Measurements from ENCODE around the gene KCNIP2. TPM values are rescaled to one million over a fixed set of nuclear protein-coding genes. Genes with fewer than 3 reads are reported as not detected.

Gene KCNIP2
- total RNA-seq, 1 donor, result 1.4 TPM

DNA sequence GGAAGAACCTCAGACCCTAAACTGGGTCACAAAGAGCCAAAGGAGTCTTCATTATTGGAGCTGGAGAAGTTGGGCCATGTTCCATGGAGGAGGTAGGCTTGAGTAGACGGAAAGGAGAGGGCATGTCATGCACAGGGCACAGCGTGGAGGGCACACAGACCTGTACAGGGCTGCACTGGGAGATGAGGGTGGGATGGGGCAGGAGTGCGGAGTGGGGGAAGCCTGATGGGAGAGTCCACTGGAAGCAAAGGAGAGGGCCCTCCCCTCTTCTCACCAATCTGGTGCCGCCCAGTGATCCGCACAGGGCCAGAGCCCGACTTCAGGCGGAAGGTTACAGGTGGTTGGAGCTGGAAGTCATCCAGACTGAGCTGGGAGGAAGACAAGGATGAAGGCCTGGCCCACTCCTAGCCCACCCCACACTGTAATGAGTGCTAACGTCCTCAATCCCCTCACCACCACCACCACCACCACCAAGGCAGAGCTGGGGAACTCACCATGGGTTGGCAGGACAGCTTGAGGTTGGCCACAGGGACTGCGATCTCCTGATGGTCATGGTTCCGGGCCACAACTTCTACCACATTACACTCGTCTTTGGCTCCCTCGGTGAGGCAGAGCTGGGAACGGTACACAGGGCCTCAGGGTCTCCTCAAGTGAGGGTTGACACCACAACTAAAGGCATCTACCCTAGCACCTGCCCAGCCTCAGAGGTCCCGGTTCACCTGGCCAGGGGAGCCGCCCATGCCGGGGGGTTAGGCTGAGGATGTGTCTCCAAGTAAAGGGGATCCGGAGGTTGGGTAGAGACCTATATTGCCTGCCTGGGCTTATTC, 61.4 kb downstream of the KCNIP2 start:
- H3K27ac ChIP-seq (ENCODE audit: low read depth, low read length), result peak overlapping the region; percentile 78
- H3K4me1 ChIP-seq (ENCODE audit: insufficient read depth, low read length), result peaks cover 30% of the 10 kb centered on the region
- peak overlapping the region; percentile 92 for H3K4me3 ChIP-seq (ENCODE audit: insufficient read depth, low read length)
- H3K9me3 ChIP-seq (ENCODE audit: low read depth, low read length), result no peaks in the 10 kb centered on the region
- TF ChIP-seq CTCF (IDR thresholded peaks at IDR 0.05; ENCODE audit: extremely low read depth, low read depth, low read length), result no peak
- peaks cover 18% of the 10 kb centered on the region for H3K79me2 ChIP-seq (ENCODE audit: insufficient read depth, low read length)
- peak overlapping the region; percentile 98 for H3K4me2 ChIP-seq (ENCODE audit: insufficient read depth, low read length)
- DNase-seq (ENCODE audit: insufficient read length, low spot score, missing footprints), result peak; percentile 84
- H4K20me1 ChIP-seq (ENCODE audit: insufficient read depth, low read length), result peaks cover 27% of the 10 kb centered on the region
- H3K36me3 ChIP-seq (ENCODE audit: insufficient read depth, low read length), result peaks cover 34% of the 10 kb centered on the region
- peaks cover 1% of the 10 kb centered on the region for H3K27me3 ChIP-seq (ENCODE audit: insufficient read depth, low read length)
- peak overlapping the region; percentile 85 for H2AFZ ChIP-seq (ENCODE audit: low read length)

DNA sequence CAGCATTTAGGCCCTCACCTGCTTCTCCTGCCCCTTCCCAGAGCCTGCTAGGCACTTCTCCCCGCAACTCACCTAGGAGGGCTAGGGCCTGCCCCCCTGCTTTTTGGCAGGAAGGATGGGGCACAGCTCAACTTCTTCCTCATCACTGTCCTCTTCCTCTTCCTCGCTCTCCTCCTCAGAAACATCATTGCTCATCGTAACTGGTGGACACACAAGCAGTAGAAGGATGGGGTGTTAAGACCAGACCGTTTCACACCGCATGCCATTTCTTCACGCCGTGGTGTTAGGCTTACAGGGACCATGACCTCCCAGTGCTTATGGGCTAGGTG, 62.0 kb downstream of the KCNIP2 start:
- DNase-seq (ENCODE audit: insufficient read length, low spot score, missing footprints), result peak; percentile 80
- peaks cover 27% of the 10 kb centered on the region for H4K20me1 ChIP-seq (ENCODE audit: insufficient read depth, low read length)
- H3K4me3 ChIP-seq (ENCODE audit: insufficient read depth, low read length), result no peak overlapping the region
- peak overlapping the region; percentile 98 for H3K4me2 ChIP-seq (ENCODE audit: insufficient read depth, low read length)
- no peak overlapping the region for H3K27ac ChIP-seq (ENCODE audit: low read depth, low read length)
- peaks cover 30% of the 10 kb centered on the region for H3K4me1 ChIP-seq (ENCODE audit: insufficient read depth, low read length)
- no peaks in the 10 kb centered on the region for H3K9me3 ChIP-seq (ENCODE audit: low read depth, low read length)
- peaks cover 28% of the 10 kb centered on the region for H3K36me3 ChIP-seq (ENCODE audit: insufficient read depth, low read length)
- peaks cover 17% of the 10 kb centered on the region for H3K79me2 ChIP-seq (ENCODE audit: insufficient read depth, low read length)
- no peak overlapping the region for H2AFZ ChIP-seq (ENCODE audit: low read length)
- H3K27me3 ChIP-seq (ENCODE audit: insufficient read depth, low read length), result peaks cover 7% of the 10 kb centered on the region
- TF ChIP-seq CTCF (IDR thresholded peaks at IDR 0.05; ENCODE audit: extremely low read depth, low read depth, low read length), result no peak

DNA sequence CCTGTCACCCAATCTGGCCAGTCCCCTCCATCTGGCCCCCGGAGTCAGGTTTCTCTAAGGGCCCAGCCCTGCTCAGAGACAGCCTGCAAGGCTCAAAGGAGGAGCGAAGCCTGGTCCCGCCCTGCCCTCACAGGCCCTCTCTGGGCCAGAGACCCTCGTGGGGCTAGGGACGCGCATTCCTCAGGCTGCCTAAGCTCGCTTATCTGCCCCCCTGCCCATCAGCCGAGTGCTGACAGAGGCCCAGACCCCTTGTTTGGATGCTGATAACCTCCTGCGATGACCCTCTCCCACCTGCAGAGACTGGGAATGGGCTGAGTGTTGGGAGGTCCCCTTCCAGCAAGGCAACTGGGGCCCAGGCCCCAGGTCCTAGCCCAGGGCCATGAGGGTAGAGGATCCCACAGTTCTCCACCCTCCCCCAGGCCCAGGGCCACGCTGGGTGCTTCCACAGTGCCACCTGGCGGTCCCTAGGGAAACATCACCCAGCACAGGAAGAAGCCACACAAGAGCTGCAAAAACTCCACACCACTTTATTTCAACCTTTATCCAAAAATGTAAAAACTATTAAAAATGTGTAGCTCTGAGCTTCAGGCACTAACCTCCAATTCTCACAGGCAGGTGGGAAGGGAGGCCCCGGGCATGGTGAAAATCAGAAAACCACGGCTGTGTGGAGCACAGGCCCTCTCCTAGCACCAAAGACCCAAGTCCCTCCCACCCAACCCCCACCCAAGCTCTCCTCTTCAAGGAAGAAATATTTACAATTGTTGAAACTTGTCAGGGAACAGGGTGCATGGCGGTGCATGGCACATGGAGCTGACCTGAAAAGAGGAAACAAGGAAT, 62.6 kb downstream of the KCNIP2 start:
- Histone ChIP-seq H3K36me3 (ENCODE audit: insufficient read depth, low read length) (peaks cover 22% of the 10 kb centered on the region), H3K27ac (ENCODE audit: low read depth, low read length) (no peak overlapping the region), H4K20me1 (ENCODE audit: insufficient read depth, low read length) (peaks cover 27% of the 10 kb centered on the region), H3K27me3 (ENCODE audit: insufficient read depth, low read length) (peaks cover 11% of the 10 kb centered on the region), H3K9me3 (ENCODE audit: low read depth, low read length) (no peaks in the 10 kb centered on the region), H3K4me2 (ENCODE audit: insufficient read depth, low read length) (no peak overlapping the region), H3K4me3 (ENCODE audit: insufficient read depth, low read length) (no peak overlapping the region), H3K79me2 (ENCODE audit: insufficient read depth, low read length) (peaks cover 14% of the 10 kb centered on the region), H2AFZ (ENCODE audit: low read length) (no peak overlapping the region), H3K4me1 (ENCODE audit: insufficient read depth, low read length) (peaks cover 30% of the 10 kb centered on the region)
- DNase-seq (ENCODE audit: insufficient read length, low spot score, missing footprints), result peak; percentile 99
- peak; percentile 88 for TF ChIP-seq CTCF (IDR thresholded peaks at IDR 0.05; ENCODE audit: extremely low read depth, low read depth, low read length)

Measured in osteoblast (primary cell).